GM21526 (cell line): ENCODE results near the gene DNAJC5.

Experiments
- ATAC-seq: cut with Tn5 transposase; IDR thresholded peaks from one replicate; pipeline ENCODE4 v1.9.1; 2021; ENCODE audit warnings: moderate library complexity; ENCODE audit not compliant: unreplicated experiment, low FRiP score

Gene DNAJC5

GRCh38 chr20:63937596-63937995 is 42.7 kb downstream of the DNAJC5 start:
- no peak for ATAC-seq

DNA sequence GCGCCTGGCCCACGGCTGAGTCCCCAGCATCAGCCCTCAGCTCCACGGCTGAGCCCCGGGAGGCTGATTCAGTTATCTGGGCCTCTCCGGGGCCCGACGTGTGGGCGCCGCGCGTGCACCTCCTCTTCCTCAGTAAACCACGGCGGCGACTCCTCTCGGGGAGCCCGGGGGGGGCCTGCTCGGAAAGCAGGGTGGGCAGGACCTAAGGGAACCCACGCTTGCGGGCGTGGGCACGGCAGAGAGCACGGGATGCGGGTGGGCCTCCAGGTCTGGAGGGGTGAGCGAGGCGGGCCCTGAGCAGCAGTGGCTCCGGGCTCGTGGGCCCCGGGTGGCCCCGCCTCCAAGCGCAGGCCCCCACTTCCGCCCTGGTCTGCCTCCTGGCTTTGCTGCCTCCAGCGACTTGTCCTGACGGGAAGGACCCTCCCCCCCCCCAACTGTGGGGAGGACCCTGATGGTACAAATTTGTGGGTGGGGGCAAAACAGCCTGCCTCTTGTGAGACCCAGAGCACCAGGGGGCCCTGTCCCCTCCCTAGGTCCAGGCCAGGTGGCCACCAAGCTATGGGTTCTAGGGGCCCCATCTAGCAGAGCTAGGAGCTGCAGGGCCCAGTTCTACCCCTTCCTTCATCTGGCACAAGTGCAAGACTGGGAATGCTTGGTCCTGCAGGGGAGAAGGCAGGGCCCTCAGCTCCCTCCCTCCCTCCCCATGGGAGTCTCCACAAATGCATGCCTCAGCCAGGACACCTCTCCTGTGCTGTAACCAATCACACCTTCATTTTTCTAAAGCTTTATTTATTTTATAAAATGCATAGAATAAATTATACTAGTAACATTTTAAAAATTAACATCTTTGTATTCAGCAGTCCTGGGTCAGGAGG is 44.4 kb downstream of the DNAJC5 start:
- no peak for ATAC-seq

DNA sequence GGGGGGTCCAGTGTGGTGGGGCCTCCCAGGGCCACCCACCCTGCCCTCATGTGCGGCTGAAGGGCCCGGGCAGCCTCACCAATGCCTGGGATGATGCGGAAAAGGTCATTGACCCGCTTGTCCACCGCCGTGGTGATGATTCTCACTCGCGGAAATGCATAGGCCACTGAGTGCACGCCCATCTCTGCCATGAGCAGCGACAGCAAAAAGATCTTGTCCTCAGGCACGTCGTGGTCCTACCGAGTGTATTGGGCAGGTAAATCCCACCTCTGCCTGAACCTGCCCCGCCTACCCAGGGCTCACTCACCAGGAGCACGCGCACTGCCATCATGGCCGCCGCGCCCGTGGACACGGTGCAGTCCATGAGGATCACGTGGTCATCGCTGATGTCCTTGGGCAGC is 45.1 kb downstream of the DNAJC5 start:
- no peak for ATAC-seq

GRCh38 chr20:63940472-63941266 is 45.7 kb downstream of the DNAJC5 start:
- no peak for ATAC-seq

- ATAC-seq, result no peak
Observed at GRCh38 chr20:63941282-63942081, 46.6 kb downstream of the DNAJC5 start.

GRCh38 chr20:63942250-63942951 is 47.5 kb downstream of the DNAJC5 start:
- no peak for ATAC-seq

- ATAC-seq, result no peak
Observed at GRCh38 chr20:63942969-63943807, 48.3 kb downstream of the DNAJC5 start.

DNA sequence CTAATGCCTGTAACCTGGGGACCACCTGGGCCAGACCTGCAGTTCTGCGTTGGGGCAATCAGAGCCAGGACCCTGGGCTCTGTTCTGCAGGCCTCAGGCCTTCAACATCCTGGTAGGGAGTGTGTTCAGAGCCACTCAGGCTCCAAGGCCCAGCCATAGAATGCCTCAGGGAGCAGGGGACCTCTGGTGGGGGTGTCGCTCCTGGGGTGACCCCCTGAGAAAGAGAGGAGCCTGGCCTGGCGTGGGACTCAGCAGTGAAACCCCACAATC is 48.8 kb downstream of the DNAJC5 start:
- no peak for ATAC-seq

GRCh38 chr20:63944078-63944941 is 49.4 kb downstream of the DNAJC5 start:
- ATAC-seq, result no peak

GRCh38 chr20:63945031-63945658 is 50.2 kb downstream of the DNAJC5 start:
- ATAC-seq, result no peak

- no peak for ATAC-seq
Observed at GRCh38 chr20:63945921-63946920, 51.3 kb downstream of the DNAJC5 start.

GRCh38 chr20:63946986-63947637 is 52.2 kb downstream of the DNAJC5 start:
- no peak for ATAC-seq

GRCh38 chr20:63947638-63948456 is 52.9 kb downstream of the DNAJC5 start:
- no peak for ATAC-seq

- no peak for ATAC-seq
Observed at GRCh38 chr20:63950701-63951397, 55.9 kb downstream of the DNAJC5 start.
